Measurements from ENCODE around the gene INO80D. TPM values are rescaled to one million over a fixed set of nuclear protein-coding genes. Genes with fewer than 3 reads are reported as not detected.

Gene INO80D
- polyA plus RNA-seq, 1 experiment = 3.3 TPM

DNA sequence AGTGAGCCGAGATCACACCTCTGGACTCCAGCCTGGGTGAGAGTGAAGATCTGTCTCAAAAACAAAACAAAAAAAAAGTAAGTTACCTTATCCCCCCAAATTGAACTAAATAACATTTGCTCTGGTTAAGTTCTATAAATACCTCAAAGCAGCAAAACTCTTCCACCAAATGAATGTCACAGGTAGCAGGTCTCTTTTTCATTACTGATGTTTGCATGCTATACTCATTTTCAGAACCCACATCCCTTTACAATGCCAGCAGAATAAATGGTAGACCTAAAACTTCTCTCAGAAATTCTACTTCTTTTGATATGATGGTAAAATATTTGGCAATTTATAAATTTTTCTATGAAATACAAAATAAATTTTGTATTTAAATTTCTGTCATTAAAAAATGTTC, 22.3 kb downstream of the INO80D start:
- TF ChIP-seq, protein P1, sequence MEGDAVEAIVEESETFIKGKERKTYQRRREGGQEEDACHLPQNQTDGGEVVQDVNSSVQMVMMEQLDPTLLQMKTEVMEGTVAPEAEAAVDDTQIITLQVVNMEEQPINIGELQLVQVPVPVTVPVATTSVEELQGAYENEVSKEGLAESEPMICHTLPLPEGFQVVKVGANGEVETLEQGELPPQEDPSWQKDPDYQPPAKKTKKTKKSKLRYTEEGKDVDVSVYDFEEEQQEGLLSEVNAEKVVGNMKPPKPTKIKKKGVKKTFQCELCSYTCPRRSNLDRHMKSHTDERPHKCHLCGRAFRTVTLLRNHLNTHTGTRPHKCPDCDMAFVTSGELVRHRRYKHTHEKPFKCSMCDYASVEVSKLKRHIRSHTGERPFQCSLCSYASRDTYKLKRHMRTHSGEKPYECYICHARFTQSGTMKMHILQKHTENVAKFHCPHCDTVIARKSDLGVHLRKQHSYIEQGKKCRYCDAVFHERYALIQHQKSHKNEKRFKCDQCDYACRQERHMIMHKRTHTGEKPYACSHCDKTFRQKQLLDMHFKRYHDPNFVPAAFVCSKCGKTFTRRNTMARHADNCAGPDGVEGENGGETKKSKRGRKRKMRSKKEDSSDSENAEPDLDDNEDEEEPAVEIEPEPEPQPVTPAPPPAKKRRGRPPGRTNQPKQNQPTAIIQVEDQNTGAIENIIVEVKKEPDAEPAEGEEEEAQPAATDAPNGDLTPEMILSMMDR (IDR thresholded peaks at IDR 0.05; ENCODE audit: insufficient read depth, low read depth, low read length) = no peak
- Histone ChIP-seq H3K36me3 (ENCODE audit: control insufficient read depth, insufficient read depth, low read length) (0 out of 2 replicates have a peak, but pooled peaks cover 1% of the 10 kb centered on the region), H3K27me3 (ENCODE audit: control insufficient read depth, insufficient read depth, low read length) (no peaks in the 10 kb centered on the region), H3K4me3 (ENCODE audit: low read depth, low read length) (no peak overlapping the region)
- DNase-seq (ENCODE audit: low read depth) = no peak
- ChIA-PET CTCF (no interaction called here), POLR2A (no interaction called here)

DNA sequence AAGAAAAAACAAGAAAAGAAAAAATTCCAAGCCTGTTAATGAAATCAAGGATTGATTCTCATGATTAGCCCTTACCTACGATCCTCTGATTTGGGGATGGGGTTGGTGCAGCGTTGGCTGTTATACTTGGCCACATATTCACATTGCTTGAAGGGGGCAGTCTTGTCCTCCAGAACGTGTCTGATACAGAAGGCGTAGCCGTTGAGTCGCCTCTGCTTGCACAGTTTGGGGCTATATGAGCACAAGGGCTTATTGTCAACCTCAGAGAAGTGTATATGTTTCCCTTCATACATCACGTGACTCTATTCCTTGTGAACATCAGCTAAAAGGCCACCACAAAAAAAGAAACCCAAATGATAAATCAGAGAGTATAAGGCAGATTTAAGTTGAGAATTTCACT, 23.2 kb downstream of the INO80D start:
- H3K36me3 ChIP-seq (ENCODE audit: control insufficient read depth, insufficient read depth, low read length) = 0 out of 2 replicates have a peak, but pooled peaks cover 1% of the 10 kb centered on the region
- ChIA-PET POLR2A (no interaction called here), CTCF (no interaction called here)
- DNase-seq (ENCODE audit: low read depth) = no peak
- TF ChIP-seq, protein P1 (IDR thresholded peaks at IDR 0.05; ENCODE audit: insufficient read depth, low read depth, low read length) = no peak
- H3K4me3 ChIP-seq (ENCODE audit: low read depth, low read length) = no peak overlapping the region
- H3K27me3 ChIP-seq (ENCODE audit: control insufficient read depth, insufficient read depth, low read length) = no peaks in the 10 kb centered on the region

DNA sequence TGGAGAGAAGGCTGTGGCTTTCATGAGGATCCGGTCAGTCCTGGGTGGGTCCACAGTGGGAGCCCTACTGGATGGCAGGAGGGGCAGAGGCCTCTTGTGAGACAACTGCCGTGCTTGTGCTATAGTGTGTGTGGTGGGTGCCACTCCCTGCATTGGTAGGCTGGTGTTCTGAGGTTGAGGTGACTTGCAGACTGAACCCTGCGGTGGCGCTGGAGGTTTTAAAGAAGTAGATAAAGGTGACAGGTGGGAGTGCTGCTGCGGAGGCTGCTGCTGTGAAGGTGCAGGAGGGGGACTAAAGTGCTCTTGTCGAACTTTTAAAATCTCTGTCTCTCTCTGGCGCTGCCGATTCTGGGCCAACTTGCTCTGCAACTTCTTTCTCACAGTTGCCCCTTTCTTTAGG, 29.7 kb downstream of the INO80D start:
- ChIA-PET POLR2A (no interaction called here), CTCF (no interaction called here)
- H3K36me3 ChIP-seq (ENCODE audit: control insufficient read depth, insufficient read depth, low read length) = peaks cover 3% of the 10 kb centered on the region; the same call in 1 of the 2 replicates
- H3K27me3 ChIP-seq (ENCODE audit: control insufficient read depth, insufficient read depth, low read length) = no peaks in the 10 kb centered on the region
- DNase-seq (ENCODE audit: low read depth) = no peak
- TF ChIP-seq, protein P1 (IDR thresholded peaks at IDR 0.05; ENCODE audit: insufficient read depth, low read depth, low read length) = no peak
- H3K4me3 ChIP-seq (ENCODE audit: low read depth, low read length) = no peak overlapping the region

DNA sequence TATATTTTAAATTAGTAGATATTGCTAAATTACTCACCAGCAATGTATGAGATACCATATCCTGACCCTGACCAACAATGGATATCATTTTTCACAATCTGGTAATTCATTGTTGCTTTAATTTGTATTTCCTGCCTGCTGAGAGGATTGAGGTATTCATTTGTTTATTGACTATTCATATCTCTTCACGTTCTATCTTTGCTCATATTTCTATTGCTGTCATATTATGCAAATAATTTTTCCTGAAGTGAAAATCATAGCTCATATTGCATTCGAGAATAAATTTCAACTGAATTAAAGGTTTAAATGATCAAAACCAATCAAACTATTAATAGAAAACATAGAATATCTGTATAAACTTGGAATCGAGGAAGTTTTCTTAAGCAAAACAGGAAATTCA, 31.0 kb downstream of the INO80D start:
- H3K36me3 ChIP-seq (ENCODE audit: control insufficient read depth, insufficient read depth, low read length) = peaks cover 3% of the 10 kb centered on the region; the same call in 1 of the 2 replicates
- ChIA-PET POLR2A (no interaction called here), CTCF (no interaction called here)
- H3K4me3 ChIP-seq (ENCODE audit: low read depth, low read length) = no peak overlapping the region
- H3K27me3 ChIP-seq (ENCODE audit: control insufficient read depth, insufficient read depth, low read length) = no peaks in the 10 kb centered on the region
- no peak for DNase-seq (ENCODE audit: low read depth)
- TF ChIP-seq, protein P1 (IDR thresholded peaks at IDR 0.05; ENCODE audit: insufficient read depth, low read depth, low read length) = no peak

DNA sequence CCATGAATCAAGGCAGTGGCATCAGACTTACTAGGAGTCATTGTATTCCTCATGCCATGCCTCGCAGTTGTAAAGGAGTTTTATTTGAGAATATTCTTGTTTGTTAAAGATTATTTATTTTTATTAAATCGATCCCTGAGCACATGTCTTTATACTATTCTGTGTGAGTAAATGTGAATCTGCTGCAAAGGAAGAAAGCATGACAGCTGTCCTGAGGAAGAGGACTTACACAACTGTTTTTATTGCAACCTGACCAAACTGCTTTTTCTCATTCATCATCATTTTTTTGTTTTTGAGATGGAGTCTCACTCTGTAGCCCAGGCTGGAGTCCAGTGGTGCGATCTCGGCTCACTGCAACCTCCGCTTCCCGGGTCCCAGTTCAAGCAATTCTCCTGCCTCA, 34.1 kb downstream of the INO80D start:
- TF ChIP-seq, protein P1 (IDR thresholded peaks at IDR 0.05; ENCODE audit: insufficient read depth, low read depth, low read length) = no peak
- ChIA-PET POLR2A (interaction anchor here (0.6 kb wide), 1 partner anchor 60 kb away, joined by 8 read pairs; no protein-coding TSS in a partner anchor), CTCF (no interaction called here)
- H3K36me3 ChIP-seq (ENCODE audit: control insufficient read depth, insufficient read depth, low read length) = peaks cover 2% of the 10 kb centered on the region; the same call in 1 of the 2 replicates
- no peak overlapping the region for H3K4me3 ChIP-seq (ENCODE audit: low read depth, low read length)
- no peaks in the 10 kb centered on the region for H3K27me3 ChIP-seq (ENCODE audit: control insufficient read depth, insufficient read depth, low read length)
- DNase-seq (ENCODE audit: low read depth) = no peak
